NCI-H2029 treated with DMSO at 0.1 percent for 48 hours (cell line): Measurements from ENCODE around the gene GLRX.
"Not testable (repeated sequence)": the region's sequence is repeated elsewhere in the genome, so short reads cannot be mapped to it uniquely, and the experiment has no call there.

ENCODE experiments used
- DNase-seq: peaks from one replicate; lab custom pipeline; 2025; lab: John Stamatoyannopoulos, UW

GLRX gene

DNA sequence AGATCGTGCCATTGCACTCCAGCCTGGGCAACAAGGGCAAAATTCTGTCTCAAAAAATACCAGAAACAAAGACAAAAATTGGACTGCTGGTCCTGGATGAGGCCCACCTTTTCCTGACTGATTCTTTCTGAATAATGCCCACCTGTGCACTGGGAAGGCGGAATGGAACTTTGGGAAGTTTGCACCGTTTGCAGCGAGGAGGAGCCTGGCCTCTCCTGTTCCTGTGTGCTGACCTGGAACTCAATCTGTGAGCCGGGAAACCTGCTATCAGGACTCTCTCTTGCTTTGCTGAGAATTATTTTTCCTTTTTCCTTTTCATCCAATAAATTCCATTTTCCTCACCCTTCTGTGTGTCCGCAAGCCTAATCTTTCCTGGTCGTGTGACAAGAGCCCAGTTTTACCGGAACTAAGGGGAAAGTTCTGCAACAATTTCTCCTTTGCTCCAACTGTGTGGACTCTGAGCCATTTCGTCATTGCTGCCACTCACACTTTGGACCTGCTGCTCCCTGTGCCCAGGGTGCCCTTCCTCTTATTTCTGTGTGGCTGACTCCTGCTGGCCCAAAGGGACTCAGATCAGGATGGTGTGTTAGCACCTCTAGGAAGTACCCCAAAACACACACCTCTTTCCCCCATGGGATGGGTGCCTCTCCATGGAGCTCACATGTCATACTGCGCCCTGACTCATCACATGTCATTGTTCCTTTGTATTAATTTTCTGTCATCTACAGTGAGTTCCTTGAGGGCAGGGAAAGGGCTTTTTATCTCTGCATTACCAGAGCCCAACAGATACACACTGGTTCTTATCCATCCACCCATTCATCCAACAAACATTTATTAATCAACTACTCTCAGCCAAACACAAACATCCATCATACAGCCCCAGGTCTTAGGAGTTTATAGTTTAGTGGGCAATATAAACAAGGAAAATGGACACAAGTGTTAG is 4.7 kb upstream of the GLRX start:
- DNase-seq: no peak

DNA sequence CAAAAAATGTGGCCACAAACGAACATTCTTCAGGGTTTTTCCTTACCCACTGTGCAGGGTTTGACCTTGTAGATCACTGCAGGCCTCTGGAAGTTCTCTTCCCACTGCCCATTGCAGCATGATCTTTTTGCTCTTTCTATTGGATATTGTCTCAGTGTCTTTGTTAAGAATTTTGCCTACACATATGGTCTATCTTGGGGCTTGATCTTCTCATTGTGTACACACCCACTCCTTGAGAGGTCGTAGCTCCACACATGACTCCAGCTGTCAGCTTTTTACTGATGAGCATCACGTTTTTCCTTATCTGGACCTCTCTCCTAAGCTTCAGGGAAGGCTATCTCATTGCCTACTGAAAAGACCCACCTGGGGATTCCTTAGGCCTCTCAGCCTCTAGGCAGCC is 3.0 kb upstream of the GLRX start:
- DNase-seq: no peak

GRCh38 chr5:95824747-95825146 is 2.2 kb upstream of the GLRX start:
- DNase-seq: no peak

DNA sequence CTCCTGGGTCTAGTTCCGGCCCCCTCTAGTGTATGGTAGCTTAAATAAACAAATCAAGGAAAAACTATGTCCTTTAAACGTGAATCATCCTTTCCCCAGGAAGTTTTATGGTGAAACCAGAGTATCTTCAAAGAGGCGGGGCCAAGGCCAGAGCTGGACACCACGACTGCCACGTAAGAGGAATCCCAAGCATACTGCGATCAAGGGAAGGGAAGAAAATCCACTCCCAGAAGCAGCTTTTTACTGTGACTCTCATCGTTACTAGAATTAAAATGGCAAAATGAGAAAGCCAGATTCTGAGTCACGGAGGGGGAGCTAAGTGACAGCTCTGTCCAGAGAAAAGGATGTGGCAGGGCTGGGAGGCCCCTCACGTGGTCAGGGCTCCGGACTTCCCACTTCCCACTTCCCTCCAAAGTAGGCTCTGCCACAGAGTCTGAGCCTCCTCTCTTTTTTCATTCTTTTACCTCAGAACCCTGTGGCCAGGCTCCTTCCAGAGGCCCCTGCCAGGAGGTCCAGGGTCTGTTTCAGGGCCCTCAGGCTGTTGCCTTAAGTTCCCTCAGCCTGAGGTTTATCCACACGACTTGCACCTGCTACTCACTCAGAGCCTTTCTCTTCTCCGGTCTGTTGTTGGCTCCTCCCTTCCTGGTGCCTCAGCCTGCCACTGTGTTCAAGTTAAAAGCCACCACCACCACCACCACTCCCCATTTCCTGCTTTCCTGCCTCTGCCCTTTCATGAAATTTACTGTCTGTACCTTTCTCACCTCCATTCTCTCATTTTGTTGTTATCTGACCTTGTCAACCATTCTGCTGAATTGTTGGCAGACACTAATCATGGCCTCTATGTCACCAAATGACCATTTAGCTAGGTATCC is 1.4 kb upstream of the GLRX start:
- DNase-seq: no peak

GRCh38 chr5:95823218-95823737 is 752 bp upstream of the GLRX start:
- no peak for DNase-seq

- DNase-seq: peak; percentile 60
These were observed 434 bp downstream of the GLRX start for GRCh38 chr5:95822043-95822541.

GRCh38 chr5:95821110-95822021 is 1.2 kb downstream of the GLRX start:
- no peak for DNase-seq

GRCh38 chr5:95818181-95819147 is 4.1 kb downstream of the GLRX start:
- DNase-seq: no peak

- DNase-seq: peak; percentile 35
These were observed 5.1 kb downstream of the GLRX start for GRCh38 chr5:95817430-95817829.

GRCh38 chr5:95816776-95817175 is 5.8 kb downstream of the GLRX start:
- DNase-seq: no peak

GRCh38 chr5:95816341-95816740 is 6.2 kb downstream of the GLRX start:
- no peak for DNase-seq

DNA sequence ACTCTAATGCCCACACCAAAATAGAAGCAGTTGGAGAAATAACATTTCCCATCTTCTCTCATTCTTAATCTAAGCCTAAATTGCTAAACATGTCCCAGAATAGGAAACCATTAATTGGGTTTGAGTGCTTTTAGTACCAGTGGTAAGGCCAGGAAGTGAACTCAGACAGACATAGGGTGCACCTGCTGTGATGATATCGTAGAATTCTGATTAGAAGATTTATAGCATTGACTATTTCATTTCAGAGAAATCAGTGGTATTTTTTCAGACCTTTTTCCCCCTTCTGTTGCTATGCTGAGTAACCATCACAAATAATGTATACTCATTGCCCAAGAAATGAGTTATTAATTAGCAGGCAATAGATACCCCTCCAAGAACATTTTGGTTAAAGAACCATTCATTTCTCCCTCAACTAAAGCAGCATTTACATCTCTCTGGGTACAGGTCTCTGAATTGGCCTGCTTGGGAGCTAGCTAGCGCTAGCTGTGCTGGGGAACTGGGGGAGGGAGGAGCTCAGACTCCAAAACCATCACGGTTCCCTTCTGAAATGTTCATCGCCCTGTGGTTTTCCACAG is 7.3 kb downstream of the GLRX start:
- no peak for DNase-seq

DNA sequence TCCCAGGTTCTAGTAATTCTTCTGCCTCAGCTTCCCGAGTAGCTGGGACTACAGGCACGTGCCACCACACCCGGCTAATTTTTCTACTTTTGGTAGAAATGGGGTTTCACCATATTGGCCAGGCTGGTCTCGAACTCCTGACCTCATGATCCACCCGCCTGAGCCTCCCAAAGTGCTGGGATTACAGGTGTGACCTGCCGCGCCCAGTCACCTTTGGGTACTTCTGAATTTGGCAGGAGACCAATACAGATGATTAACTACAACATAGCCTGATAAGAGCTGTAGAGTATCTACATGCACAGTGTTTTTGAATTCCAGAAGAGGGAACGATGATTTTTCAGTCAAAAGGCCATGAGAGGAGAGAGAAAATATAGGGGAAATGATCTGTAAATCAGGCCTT is 9.5 kb downstream of the GLRX start:
- DNase-seq: not testable (repeated sequence)

GRCh38 chr5:95812074-95812471 is 10.5 kb downstream of the GLRX start:
- DNase-seq: no peak

DNA sequence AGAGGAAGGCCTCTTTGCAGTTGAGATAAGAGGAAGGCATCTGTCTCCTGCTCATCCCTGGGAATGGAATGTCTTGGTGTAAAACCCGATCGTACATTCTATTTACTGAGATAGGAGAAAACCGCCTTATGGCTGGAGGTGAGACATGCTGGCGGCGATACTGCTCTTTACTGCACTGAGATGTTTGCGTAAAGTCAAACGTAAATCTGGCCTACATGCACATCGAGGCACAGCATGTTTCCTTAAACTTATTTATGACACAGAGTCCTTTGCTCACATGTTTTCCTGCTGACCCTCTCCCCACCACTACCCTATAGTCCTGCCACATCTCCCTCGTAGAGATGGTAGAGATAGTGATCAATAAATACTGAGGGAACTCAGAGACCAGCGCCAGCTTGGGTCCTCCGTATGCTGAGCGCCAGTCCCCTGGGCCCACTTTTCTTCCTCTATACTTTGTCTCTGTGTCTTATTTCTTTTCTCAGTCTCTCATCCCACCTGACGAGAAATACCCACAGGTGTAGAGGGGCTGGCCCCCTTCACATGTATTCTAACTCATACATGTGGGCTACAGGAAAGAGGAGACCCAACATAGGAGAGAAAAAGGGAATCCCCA is 11.0 kb downstream of the GLRX start:
- not testable (repeated sequence) for DNase-seq

GRCh38 chr5:95811126-95811423 is 11.5 kb downstream of the GLRX start:
- not testable (repeated sequence) for DNase-seq

DNA sequence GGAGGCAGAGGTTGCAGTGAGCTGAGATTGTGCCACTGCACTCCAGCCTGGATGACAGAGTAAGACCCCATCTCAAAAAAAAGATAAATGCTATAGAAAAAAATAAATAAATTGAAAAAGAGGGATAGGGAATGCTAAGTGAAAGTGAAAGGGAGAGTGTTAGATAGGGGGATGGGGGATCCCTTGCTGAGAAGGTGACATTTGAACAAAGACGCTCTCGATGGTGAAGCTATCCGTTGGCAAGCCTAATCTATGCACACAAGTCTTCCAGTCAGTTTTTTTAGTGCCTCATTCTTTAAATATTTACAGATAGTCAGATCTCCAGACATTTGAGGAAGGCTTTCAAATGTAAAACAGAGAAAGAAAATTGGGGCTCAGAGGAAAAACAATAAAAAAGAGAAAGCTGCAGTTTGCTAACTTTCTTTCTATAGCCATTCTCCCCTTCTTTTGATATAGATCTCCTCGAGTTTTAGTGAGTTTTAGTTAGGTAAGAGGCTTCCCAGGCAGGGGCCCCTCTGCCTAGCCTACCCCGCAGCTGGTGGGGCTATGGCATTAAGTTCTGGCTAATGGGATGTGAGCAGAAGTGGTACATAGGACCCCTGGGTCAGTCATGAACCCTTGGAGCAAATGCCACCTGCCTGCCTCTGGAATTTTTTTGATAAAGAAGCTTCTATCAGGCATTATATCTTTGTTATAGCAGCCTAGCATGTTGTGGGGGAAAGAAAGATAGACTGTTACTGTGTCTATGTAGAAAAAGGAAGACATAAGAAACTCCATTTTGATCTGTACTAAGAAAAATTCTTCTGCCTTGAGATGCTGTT is 12.0 kb downstream of the GLRX start:
- DNase-seq: no peak

- peak; percentile 6 for DNase-seq
These were observed 13.0 kb downstream of the GLRX start for GRCh38 chr5:95809414-95809960.
